ENCODE measurements around the gene NEK6.

Gene NEK6

GRCh38 chr9:124364141-124364540 lies 106.4 kb downstream of the NEK6 start:
- no peak for DNase-seq (ENCODE audit: low read depth in 1 of 2, low spot score in 1 of 2)
- no peak overlapping the region for H3K27ac ChIP-seq (replicated peaks)
- no peak overlapping the region for H3K4me3 ChIP-seq (replicated peaks; ENCODE audit: insufficient read depth, low read length)
- no peaks in the 10 kb centered on the region for H3K27me3 ChIP-seq (ENCODE audit: insufficient read depth, poor library complexity, severe bottlenecking)
- TF ChIP-seq SPI1 (IDR thresholded peaks at IDR 0.05; ENCODE audit: borderline replicate concordance, low read depth) (no peak), POLR2AphosphoS5 (IDR thresholded peaks at IDR 0.05; ENCODE audit: low read depth) (no peak), CTCF (IDR thresholded peaks at IDR 0.05; ENCODE audit: insufficient read depth, low read length) (no peak), GABPA (IDR thresholded peaks at IDR 0.05; ENCODE audit: low read depth) (no peak)
- TF ChIP-seq, protein P1, sequence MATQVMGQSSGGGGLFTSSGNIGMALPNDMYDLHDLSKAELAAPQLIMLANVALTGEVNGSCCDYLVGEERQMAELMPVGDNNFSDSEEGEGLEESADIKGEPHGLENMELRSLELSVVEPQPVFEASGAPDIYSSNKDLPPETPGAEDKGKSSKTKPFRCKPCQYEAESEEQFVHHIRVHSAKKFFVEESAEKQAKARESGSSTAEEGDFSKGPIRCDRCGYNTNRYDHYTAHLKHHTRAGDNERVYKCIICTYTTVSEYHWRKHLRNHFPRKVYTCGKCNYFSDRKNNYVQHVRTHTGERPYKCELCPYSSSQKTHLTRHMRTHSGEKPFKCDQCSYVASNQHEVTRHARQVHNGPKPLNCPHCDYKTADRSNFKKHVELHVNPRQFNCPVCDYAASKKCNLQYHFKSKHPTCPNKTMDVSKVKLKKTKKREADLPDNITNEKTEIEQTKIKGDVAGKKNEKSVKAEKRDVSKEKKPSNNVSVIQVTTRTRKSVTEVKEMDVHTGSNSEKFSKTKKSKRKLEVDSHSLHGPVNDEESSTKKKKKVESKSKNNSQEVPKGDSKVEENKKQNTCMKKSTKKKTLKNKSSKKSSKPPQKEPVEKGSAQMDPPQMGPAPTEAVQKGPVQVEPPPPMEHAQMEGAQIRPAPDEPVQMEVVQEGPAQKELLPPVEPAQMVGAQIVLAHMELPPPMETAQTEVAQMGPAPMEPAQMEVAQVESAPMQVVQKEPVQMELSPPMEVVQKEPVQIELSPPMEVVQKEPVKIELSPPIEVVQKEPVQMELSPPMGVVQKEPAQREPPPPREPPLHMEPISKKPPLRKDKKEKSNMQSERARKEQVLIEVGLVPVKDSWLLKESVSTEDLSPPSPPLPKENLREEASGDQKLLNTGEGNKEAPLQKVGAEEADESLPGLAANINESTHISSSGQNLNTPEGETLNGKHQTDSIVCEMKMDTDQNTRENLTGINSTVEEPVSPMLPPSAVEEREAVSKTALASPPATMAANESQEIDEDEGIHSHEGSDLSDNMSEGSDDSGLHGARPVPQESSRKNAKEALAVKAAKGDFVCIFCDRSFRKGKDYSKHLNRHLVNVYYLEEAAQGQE (IDR thresholded peaks at IDR 0.05; ENCODE audit: insufficient replicate concordance, low read depth): no peak

- TF ChIP-seq CTCF (IDR thresholded peaks at IDR 0.05; ENCODE audit: insufficient read depth, low read length): no peak
- TF ChIP-seq GABPA (IDR thresholded peaks at IDR 0.05; ENCODE audit: low read depth): no peak
- TF ChIP-seq POLR2AphosphoS5 (IDR thresholded peaks at IDR 0.05; ENCODE audit: low read depth): no peak
- no peak for TF ChIP-seq SPI1 (IDR thresholded peaks at IDR 0.05; ENCODE audit: borderline replicate concordance, low read depth)
- TF ChIP-seq, protein P1 (IDR thresholded peaks at IDR 0.05; ENCODE audit: insufficient replicate concordance, low read depth): no peak
- Histone ChIP-seq H3K27ac (replicated peaks) (no peak overlapping the region), H3K27me3 (ENCODE audit: insufficient read depth, poor library complexity, severe bottlenecking) (no peaks in the 10 kb centered on the region), H3K4me3 (replicated peaks; ENCODE audit: insufficient read depth, low read length) (no peak overlapping the region)
- no peak for DNase-seq (ENCODE audit: low read depth in 1 of 2, low spot score in 1 of 2)
Observed at GRCh38 chr9:124365036-124365435, 107.3 kb downstream of the NEK6 start.

DNA sequence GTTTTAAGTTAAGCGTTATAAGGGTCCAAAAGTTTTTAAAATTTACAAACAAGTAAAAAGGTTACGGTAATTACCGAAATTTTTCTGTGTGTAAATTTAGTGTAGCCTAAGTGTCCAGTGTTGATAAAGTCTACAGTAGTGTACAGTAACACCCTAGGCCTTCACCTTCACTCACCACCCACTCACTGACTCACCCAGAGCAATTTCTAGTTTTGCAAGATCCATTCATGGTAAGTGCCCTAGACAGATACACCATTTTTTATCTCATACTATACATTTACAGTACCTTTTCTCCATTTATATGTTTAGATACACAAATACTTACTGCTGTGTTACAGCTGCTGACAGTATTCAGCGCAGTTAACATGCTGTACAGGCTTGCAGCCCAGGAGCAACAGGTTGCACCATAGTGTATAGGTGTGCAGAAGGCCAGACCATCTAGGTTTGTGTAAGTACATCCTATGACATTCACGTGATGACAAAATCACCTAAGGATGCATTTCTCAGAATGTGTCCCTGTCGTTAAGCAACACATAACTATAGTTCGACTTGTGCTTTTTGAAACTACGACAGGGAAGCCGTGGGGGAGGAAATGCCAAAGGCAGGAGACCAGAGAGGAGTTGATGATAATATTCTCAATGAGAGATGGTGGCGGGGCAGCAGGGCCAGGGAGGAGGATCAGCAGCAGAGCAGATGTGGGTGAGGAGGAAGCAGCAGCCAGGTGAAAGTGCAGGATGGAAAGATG lies 108.9 kb downstream of the NEK6 start:
- TF ChIP-seq, protein P1 (IDR thresholded peaks at IDR 0.05; ENCODE audit: insufficient replicate concordance, low read depth): no peak
- TF ChIP-seq POLR2AphosphoS5 (IDR thresholded peaks at IDR 0.05; ENCODE audit: low read depth): no peak
- TF ChIP-seq CTCF (IDR thresholded peaks at IDR 0.05; ENCODE audit: insufficient read depth, low read length): no peak
- TF ChIP-seq SPI1 (IDR thresholded peaks at IDR 0.05; ENCODE audit: borderline replicate concordance, low read depth): no peak
- TF ChIP-seq GABPA (IDR thresholded peaks at IDR 0.05; ENCODE audit: low read depth): no peak
- no peaks in the 10 kb centered on the region for H3K27me3 ChIP-seq (ENCODE audit: insufficient read depth, poor library complexity, severe bottlenecking)
- H3K4me3 ChIP-seq (replicated peaks; ENCODE audit: insufficient read depth, low read length): no peak overlapping the region
- DNase-seq (ENCODE audit: low read depth in 1 of 2, low spot score in 1 of 2): peak in 1 of 2 experiments; percentile 36
- peak overlapping the region; percentile 55 for H3K27ac ChIP-seq (replicated peaks)
